ENCODE data around the gene TIPIN.
"Not testable (repeated sequence)": the region's sequence is repeated elsewhere in the genome, so short reads cannot be mapped to it uniquely, and the experiment has no call there.

- TF ChIP-seq, protein P1, sequence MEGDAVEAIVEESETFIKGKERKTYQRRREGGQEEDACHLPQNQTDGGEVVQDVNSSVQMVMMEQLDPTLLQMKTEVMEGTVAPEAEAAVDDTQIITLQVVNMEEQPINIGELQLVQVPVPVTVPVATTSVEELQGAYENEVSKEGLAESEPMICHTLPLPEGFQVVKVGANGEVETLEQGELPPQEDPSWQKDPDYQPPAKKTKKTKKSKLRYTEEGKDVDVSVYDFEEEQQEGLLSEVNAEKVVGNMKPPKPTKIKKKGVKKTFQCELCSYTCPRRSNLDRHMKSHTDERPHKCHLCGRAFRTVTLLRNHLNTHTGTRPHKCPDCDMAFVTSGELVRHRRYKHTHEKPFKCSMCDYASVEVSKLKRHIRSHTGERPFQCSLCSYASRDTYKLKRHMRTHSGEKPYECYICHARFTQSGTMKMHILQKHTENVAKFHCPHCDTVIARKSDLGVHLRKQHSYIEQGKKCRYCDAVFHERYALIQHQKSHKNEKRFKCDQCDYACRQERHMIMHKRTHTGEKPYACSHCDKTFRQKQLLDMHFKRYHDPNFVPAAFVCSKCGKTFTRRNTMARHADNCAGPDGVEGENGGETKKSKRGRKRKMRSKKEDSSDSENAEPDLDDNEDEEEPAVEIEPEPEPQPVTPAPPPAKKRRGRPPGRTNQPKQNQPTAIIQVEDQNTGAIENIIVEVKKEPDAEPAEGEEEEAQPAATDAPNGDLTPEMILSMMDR (IDR thresholded peaks at IDR 0.05) = not testable (repeated sequence)
- not testable (repeated sequence) for TF ChIP-seq POLR2AphosphoS5, POLR2A, EP300 (IDR thresholded peaks at IDR 0.05)
Observed at GRCh38 chr15:66348530-66348929, 8.0 kb downstream of the TIPIN start.
